Ectodermal cell (in vitro differentiated cells): ENCODE measurements around the gene FFAR3.

Experiments
- H3K27ac ChIP-seq: 2 replicates; pipeline ENCODE4 v1.7.0; 2013; ENCODE audit warnings: mild to moderate bottlenecking, low read depth, low read length; ENCODE audit not compliant: insufficient read depth, poor library complexity, severe bottlenecking
- H3K27me3 ChIP-seq: 2 replicates; pipeline ENCODE4 v1.7.0; 2013; ENCODE audit warnings: mild to moderate bottlenecking, low read length; ENCODE audit not compliant: insufficient read depth, control insufficient read depth, poor library complexity, severe bottlenecking
- H3K36me3 ChIP-seq: one replicate; pipeline ENCODE4 v1.7.0; 2013; ENCODE audit warnings: low read length; ENCODE audit not compliant: control insufficient read depth, insufficient read depth
- H3K4me1 ChIP-seq: one replicate; pipeline ENCODE4 v1.7.0; 2013; ENCODE audit warnings: low read length; ENCODE audit not compliant: control insufficient read depth, insufficient read depth
- H3K4me3 ChIP-seq: 2 replicates; pipeline ENCODE4 v1.7.0; 2013; ENCODE audit warnings: low read depth, low read length, control low read depth; ENCODE audit not compliant: insufficient read depth
- H3K9me3 ChIP-seq: 2 replicates; pipeline ENCODE4 v1.7.0; 2013; ENCODE audit warnings: mild to moderate bottlenecking, low read length, moderate library complexity; ENCODE audit not compliant: control insufficient read depth
- WGBS, 2 experiments: methylation state at CpG; one replicate each; pipeline ENCODE4 v1.1.7; 2013; ENCODE audit warnings: missing lambda C conversion rate in 2 of 2; 5-methylcytosine and 5-hydroxymethylcytosine counted together

Gene FFAR3

DNA sequence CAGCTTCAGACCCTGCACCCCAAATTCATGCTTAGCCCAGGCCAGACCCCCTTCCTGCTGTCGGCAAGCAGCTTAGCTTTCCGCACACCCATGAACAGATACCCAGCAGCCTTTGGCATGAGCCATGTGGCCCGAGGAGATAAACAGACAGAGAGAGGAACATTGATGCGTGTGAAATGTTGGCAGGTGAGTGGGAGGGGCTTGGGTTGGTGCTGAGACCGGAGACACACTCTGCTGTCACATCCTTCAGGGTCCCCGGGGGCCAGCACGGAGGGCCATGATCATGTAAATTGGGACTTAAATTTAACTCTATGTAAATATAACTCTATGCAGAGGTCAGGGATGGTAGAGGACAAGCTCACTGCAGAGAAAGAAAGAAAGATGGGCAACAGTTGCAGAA lies 27.8 kb upstream of the FFAR3 start:
- Histone ChIP-seq H3K4me3 (no peak overlapping the region), H3K36me3 (no peaks in the 10 kb centered on the region), H3K4me1 (no peaks in the 10 kb centered on the region), H3K27me3 (no peaks in the 10 kb centered on the region), H3K9me3 (no peaks in the 10 kb centered on the region), H3K27ac (no peak overlapping the region)
- 83 to 85% methylated on average over 7 of the region's 7 CpGs for WGBS, 2 experiments

DNA sequence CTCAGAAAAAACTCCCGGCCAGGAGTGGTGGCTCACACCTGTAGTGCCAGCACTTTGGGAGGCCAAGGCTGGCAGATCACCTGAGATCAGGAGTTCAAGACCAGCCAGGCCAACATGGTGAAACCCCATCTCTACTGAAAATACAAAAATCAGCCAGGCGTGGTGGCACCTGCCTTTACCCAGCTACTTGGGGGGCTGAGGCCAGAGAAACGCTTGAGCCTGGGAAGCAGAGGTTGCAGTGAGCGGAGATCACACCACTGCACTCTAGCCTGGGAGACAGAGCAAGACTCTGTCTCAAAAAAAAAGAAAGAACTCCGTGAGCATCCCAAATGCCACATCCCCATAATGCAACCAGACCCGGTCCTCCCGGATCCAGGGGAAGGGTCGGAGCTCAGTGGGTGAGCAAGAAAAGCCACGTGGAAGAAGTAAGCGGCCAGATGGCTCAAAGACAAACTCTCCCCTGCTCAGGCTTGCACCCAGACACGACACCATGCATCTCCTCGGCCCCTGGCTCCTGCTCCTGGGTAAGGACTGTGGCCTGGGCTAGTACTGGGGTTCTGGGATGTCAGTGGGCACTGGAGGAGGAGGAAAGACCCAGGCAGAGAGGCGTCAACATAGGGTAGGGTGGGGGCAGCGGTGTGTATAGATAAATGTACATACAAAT lies 26.6 kb upstream of the FFAR3 start:
- Histone ChIP-seq H3K4me1 (no peaks in the 10 kb centered on the region), H3K27me3 (no peaks in the 10 kb centered on the region), H3K27ac (no peak overlapping the region), H3K36me3 (no peaks in the 10 kb centered on the region), H3K4me3 (no peak overlapping the region), H3K9me3 (no peaks in the 10 kb centered on the region)
- WGBS, 2 experiments, result 89 to 90% methylated on average over 12 of the region's 14 CpGs

DNA sequence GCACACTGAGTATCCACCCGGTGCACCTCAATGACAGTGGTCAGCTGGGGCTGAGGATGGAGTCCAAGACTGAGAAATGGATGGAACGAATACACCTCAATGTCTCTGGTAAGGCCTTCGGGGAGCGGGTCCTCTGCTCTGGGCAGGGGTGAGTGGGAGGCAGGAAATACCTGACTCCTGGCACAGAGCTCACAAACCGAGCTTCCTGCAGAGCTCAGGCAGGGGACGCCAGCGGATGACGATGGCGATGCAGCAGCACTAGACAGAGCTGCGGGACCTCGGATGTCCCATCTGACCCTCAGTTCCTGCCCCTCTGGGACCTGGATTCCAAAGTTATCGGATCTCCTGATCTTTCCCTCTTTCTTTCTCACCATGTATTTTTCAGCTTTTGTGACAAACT lies 25.4 kb upstream of the FFAR3 start:
- 87 to 89% methylated on average over 12 of the region's 12 CpGs for WGBS, 2 experiments
- no peak overlapping the region for H3K4me3 ChIP-seq
- no peaks in the 10 kb centered on the region for H3K27me3 ChIP-seq

DNA sequence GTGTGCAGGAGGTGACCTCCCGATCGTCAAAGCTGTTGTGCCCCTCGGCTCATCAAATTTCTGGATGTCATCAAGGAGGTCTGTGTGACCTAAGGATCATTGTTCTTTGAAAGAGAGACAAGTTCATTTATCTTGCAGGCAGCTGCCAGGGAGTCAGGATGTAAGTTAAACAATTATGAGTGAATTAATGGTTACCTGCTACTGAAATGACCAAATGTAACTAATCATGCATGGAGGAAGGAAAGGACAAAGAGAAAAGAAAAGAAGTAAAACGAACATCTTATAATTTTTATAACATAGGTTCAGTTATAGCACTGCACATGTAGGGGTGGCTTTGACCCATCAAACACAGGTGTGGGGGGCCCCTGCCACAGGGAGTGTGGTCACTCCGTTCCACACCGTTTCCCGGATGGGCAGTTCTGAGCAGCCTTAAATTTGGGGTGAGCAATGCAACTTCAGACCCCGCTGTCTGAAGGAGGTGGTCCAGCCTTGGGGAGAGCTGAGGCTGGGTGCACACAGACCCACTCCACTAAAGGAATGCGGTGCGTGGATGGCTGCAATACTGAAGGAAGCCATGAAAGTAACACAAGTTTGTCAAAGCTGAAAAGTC lies 24.0 kb upstream of the FFAR3 start:
- Histone ChIP-seq H3K9me3 (no peaks in the 10 kb centered on the region), H3K36me3 (no peaks in the 10 kb centered on the region), H3K27ac (no peak overlapping the region), H3K4me1 (no peaks in the 10 kb centered on the region), H3K27me3 (no peaks in the 10 kb centered on the region), H3K4me3 (no peak overlapping the region)
- 95 to 96% methylated on average over 10 of the region's 10 CpGs for WGBS, 2 experiments

More for the DNA sequence above, 25.4 kb upstream of the FFAR3 start:
- H3K4me1 ChIP-seq, result no peaks in the 10 kb centered on the region
- no peaks in the 10 kb centered on the region for H3K36me3 ChIP-seq
- no peaks in the 10 kb centered on the region for H3K9me3 ChIP-seq
- no peak overlapping the region for H3K27ac ChIP-seq

DNA sequence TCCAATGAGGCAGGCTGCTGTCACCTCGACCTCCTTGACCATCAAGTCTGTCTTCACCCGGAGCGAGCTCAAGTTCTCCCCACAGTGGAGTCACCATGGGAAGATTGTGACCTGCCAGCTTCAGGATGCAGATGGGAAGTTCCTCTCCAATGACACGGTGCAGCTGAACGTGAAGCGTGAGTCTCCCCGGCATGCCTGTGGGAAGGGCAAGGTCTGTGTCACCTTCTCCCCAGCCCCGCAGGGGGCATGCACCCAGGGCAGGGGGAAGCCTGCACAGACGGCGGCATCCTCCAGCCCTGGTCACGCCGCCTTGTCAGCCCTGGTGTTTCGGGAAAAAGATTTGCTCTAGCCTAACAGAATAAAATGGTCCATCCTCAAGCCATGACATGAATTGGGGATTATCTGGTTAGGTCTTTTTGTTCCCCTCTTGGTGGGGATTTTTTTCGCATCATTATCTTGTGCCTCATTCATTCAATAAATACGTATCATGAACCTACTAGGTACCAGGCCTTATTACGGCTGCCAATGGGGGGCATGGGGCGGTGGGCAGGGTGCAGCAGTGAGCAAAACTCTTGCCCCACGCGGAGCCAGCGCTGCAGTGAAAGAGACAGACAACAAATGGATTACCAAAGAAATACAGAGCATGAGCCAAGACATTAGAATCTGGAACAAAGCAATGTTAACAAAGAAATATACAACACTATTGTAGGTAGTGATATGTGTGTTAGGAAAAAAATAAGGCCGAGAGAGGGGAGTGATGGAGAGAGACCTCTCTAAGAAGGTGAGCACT lies 21.9 kb upstream of the FFAR3 start:
- H3K4me3 ChIP-seq, result no peak overlapping the region
- H3K27me3 ChIP-seq, result no peaks in the 10 kb centered on the region
- no peak overlapping the region for H3K27ac ChIP-seq
- WGBS, 2 experiments, result 92 to 94% methylated on average over 21 of the region's 21 CpGs
- no peaks in the 10 kb centered on the region for H3K36me3 ChIP-seq
- H3K4me1 ChIP-seq, result no peaks in the 10 kb centered on the region
- H3K9me3 ChIP-seq, result no peaks in the 10 kb centered on the region

DNA sequence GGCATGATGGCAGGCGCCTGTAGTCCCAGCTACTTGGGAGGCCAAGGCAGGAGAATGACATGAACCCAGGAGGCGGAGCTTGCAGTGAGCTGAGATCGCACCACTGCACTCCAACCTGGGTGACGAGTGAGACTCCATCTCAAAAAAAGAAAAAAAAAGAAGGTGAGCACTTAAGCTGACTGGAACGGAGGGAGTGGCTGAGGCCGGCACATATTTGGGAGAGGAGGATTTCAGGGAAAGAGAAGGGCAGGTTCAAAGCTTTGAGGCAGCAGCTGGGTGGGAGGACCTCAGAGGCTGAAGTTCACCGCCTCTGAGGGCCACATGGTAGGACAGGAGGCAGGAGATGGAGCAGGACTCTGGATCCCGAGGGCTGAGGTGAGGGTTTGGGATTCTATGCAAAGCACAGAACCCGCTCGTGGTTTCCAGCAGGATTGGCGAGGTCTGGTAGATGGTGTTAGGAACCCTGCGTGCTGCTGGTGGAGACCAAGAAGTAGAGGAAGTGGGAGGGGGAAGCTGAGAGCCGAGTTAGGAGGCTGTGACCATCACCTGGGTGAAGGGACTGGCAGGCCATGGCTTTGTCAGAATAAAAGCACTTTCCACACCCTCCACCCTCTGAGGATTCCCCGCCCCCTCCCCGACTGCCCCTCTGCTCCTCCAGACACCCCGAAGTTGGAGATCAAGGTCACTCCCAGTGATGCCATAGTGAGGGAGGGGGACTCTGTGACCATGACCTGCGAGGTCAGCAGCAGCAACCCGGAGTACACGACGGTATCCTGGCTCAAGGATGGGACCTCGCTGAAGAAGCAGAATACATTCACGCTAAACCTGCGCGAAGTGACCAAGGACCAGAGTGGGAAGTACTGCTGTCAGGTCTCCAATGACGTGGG lies 20.9 kb upstream of the FFAR3 start:
- 91% methylated on average over 25 of the region's 25 CpGs for WGBS, 2 experiments
- no peak overlapping the region for H3K4me3 ChIP-seq
- H3K36me3 ChIP-seq, result no peaks in the 10 kb centered on the region
- H3K27me3 ChIP-seq, result no peaks in the 10 kb centered on the region
- H3K4me1 ChIP-seq, result no peaks in the 10 kb centered on the region
- no peaks in the 10 kb centered on the region for H3K9me3 ChIP-seq
- no peak overlapping the region for H3K27ac ChIP-seq

DNA sequence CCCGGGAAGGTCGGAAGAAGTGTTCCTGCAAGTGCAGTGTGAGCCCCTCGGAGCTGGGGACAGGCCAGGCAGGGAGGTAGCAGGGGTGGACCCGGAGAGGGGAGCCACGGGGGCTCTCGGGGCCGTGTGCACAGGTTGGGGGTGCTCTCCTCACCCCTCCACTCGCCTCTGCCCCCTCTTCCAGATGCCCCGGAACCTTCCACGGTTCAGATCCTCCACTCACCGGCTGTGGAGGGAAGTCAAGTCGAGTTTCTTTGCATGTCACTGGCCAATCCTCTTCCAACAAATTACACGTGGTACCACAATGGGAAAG lies 20.3 kb upstream of the FFAR3 start:
- H3K27me3 ChIP-seq, result no peaks in the 10 kb centered on the region

DNA sequence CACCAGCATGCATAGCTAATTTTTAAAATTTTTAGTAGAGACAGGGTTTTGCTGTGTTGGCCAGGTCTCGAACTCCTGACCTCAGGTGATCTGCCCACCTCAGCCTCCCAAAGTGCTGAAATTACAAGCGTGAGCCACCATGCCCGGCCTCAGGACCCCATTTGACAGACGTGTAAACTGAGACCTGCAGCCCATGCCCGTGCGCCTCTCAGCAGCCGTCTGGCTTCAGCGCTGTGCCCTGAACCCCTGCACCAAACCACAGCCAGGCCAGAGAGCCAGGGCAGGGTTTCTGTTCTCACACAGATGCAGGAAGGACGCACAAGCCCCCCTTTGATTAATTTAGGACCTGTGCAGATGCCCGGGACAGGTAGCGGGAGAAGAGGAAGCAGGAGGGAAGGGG lies 17.8 kb upstream of the FFAR3 start:
- Histone ChIP-seq H3K27ac (no peak overlapping the region), H3K4me3 (no peak overlapping the region), H3K9me3 (no peaks in the 10 kb centered on the region), H3K4me1 (no peaks in the 10 kb centered on the region), H3K36me3 (no peaks in the 10 kb centered on the region), H3K27me3 (no peaks in the 10 kb centered on the region)
- 90 to 95% methylated on average over 11 of the region's 11 CpGs for WGBS, 2 experiments

More for the DNA sequence above, 20.3 kb upstream of the FFAR3 start:
- Histone ChIP-seq H3K4me3 (no peak overlapping the region), H3K36me3 (no peaks in the 10 kb centered on the region), H3K4me1 (no peaks in the 10 kb centered on the region), H3K27ac (no peak overlapping the region), H3K9me3 (no peaks in the 10 kb centered on the region)
- 93 to 94% methylated on average over 13 of the region's 13 CpGs for WGBS, 2 experiments

DNA sequence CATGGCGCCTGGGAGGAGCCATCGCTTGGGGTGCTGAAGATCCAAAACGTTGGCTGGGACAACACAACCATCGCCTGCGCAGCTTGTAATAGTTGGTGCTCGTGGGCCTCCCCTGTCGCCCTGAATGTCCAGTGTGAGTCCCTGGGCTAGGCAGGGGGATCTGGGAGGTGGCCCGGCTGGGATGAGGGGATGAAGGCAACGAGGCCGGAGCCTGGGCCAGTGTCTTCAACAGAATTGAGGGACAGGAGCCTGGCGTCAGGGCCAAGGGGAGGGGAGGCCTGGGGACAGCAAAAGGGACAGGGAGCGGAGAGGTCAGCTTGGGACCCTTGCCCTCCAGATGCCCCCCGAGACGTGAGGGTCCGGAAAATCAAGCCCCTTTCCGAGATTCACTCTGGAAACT lies 17.3 kb upstream of the FFAR3 start:
- no peaks in the 10 kb centered on the region for H3K9me3 ChIP-seq
- H3K4me3 ChIP-seq, result no peak overlapping the region
- H3K27me3 ChIP-seq, result no peaks in the 10 kb centered on the region
- no peak overlapping the region for H3K27ac ChIP-seq
- H3K4me1 ChIP-seq, result no peaks in the 10 kb centered on the region
- 91 to 95% methylated on average over 16 of the region's 16 CpGs for WGBS, 2 experiments
- no peaks in the 10 kb centered on the region for H3K36me3 ChIP-seq
